ENCODE measurements around the gene ZCCHC24. TPM values are rescaled to one million over a fixed set of nuclear protein-coding genes. Genes with fewer than 3 reads are reported as not detected.

Gene ZCCHC24
- polyA plus RNA-seq, 1 of the 3 experiments (the other 2 are of a cell fraction), result 15.8 TPM

- Histone ChIP-seq H3K36me3 (replicated peaks in 1 of 2; ENCODE audit: control insufficient read depth in 1 of 2, insufficient read depth in 2 of 2, low read length in 1 of 2) (no peaks in the 10 kb centered on the region), H3K27ac (ENCODE audit: low read depth in 2 of 2, low read length in 1 of 2) (no peak overlapping the region), H3K27me3 (ENCODE audit: insufficient read depth) (no peaks in the 10 kb centered on the region), H2AFZ (ENCODE audit: low read depth) (no peak overlapping the region), H3K4me3 (ENCODE audit: low read depth in 2 of 2, low read length in 1 of 2) (no peak overlapping the region), H3K9me2 (no peaks in the 10 kb centered on the region), H3F3A (replicated peaks; ENCODE audit: insufficient read depth) (peaks cover 7% of the 10 kb centered on the region), H3K4me1 (ENCODE audit: control insufficient read depth in 1 of 2, insufficient read depth in 2 of 2, low read depth in 1 of 2, low read length in 1 of 2) (peaks cover 0 to 11% of the 10 kb centered on the region in 2 experiments; a peak in 2 of 4 replicates), H3K9ac (no peak overlapping the region), H3K4me2 (no peak overlapping the region), H4K20me1 (ENCODE audit: insufficient read depth) (no peaks in the 10 kb centered on the region), H3K9me3 (no peaks in the 10 kb centered on the region), H3K79me2 (ENCODE audit: insufficient read depth) (no peaks in the 10 kb centered on the region)
- POLR2A ChIA-PET, result no interaction called here
- DNase-seq, result no peak
- TF ChIP-seq JUND (IDR thresholded peaks at IDR 0.05), result no peak
- no peak for TF ChIP-seq GABPA (IDR thresholded peaks at IDR 0.05; ENCODE audit: low read depth)
- TF ChIP-seq EZH2phosphoT487 (IDR thresholded peaks at IDR 0.05; ENCODE audit: borderline replicate concordance, low read depth), result no peak
- no peak for TF ChIP-seq MEF2A (IDR thresholded peaks at IDR 0.05; ENCODE audit: borderline replicate concordance, low read depth)
- TF ChIP-seq NRF1 (IDR thresholded peaks at IDR 0.05; ENCODE audit: low read depth, low read length), result no peak
- CTCF ChIA-PET, result no interaction called here
- 80% methylated on average over 6 of the region's 7 CpGs for WGBS (ENCODE audit: low lambda C conversion rate)
These were observed 108.7 kb downstream of the ZCCHC24 start for GRCh38 chr10:79336739-79337138.

GRCh38 chr10:79336276-79336675 lies 109.1 kb downstream of the ZCCHC24 start:
- CTCF ChIA-PET, result no interaction called here
- WGBS (ENCODE audit: low lambda C conversion rate), result 100% methylated on average over 3 of the region's 3 CpGs
- H4K20me1 ChIP-seq (ENCODE audit: insufficient read depth), result no peaks in the 10 kb centered on the region

GRCh38 chr10:79335470-79336235 lies 109.8 kb downstream of the ZCCHC24 start:
- Histone ChIP-seq H3K9ac (no peak overlapping the region), H3K4me3 (ENCODE audit: low read depth in 2 of 2, low read length in 1 of 2) (no peak overlapping the region), H3K36me3 (replicated peaks in 1 of 2; ENCODE audit: control insufficient read depth in 1 of 2, insufficient read depth in 2 of 2, low read length in 1 of 2) (no peaks in the 10 kb centered on the region), H3K9me3 (no peaks in the 10 kb centered on the region), H3K79me2 (ENCODE audit: insufficient read depth) (no peaks in the 10 kb centered on the region), H4K20me1 (ENCODE audit: insufficient read depth) (no peaks in the 10 kb centered on the region), H3K27me3 (ENCODE audit: insufficient read depth) (no peaks in the 10 kb centered on the region), H2AFZ (ENCODE audit: low read depth) (no peak overlapping the region), H3K27ac (ENCODE audit: low read depth in 2 of 2, low read length in 1 of 2) (no peak overlapping the region; a peak in 1 of 4 replicates), H3F3A (replicated peaks; ENCODE audit: insufficient read depth) (peaks cover 7% of the 10 kb centered on the region), H3K4me1 (ENCODE audit: control insufficient read depth in 1 of 2, insufficient read depth in 2 of 2, low read depth in 1 of 2, low read length in 1 of 2) (peaks cover 0 to 9% of the 10 kb centered on the region in 2 experiments; a peak in 2 of 4 replicates), H3K4me2 (no peak overlapping the region), H3K9me2 (no peaks in the 10 kb centered on the region)
- WGBS (ENCODE audit: low lambda C conversion rate), result 86% methylated on average over 9 of the region's 13 CpGs
- no peak for DNase-seq
- TF ChIP-seq FOSL2 (IDR thresholded peaks at IDR 0.05; ENCODE audit: borderline replicate concordance, low read depth), result no peak
- no peak for TF ChIP-seq MAX (IDR thresholded peaks at IDR 0.05; ENCODE audit: low read depth)
- TF ChIP-seq NFIC (IDR thresholded peaks at IDR 0.05; ENCODE audit: borderline replicate concordance), result no peak
- no peak for TF ChIP-seq GABPA (IDR thresholded peaks at IDR 0.05; ENCODE audit: low read depth)
- no peak for TF ChIP-seq MEF2A (IDR thresholded peaks at IDR 0.05; ENCODE audit: borderline replicate concordance, low read depth)
- no peak for TF ChIP-seq SMC3 (IDR thresholded peaks at IDR 0.05; ENCODE audit: low read depth, low read length)
- no peak for TF ChIP-seq RAD21 (IDR thresholded peaks at IDR 0.05; ENCODE audit: low read length)
- TF ChIP-seq EP300 (IDR thresholded peaks at IDR 0.05; ENCODE audit: borderline replicate concordance in 1 of 2, low read depth in 1 of 2, low read length in 1 of 2), result no peak
- TF ChIP-seq YY1 (IDR thresholded peaks at IDR 0.05; ENCODE audit: low read depth), result no peak
- no peak for TF ChIP-seq JUND (IDR thresholded peaks at IDR 0.05)
- ChIA-PET POLR2A (no interaction called here), CTCF (no interaction called here)

More at GRCh38 chr10:79336276-79336675, 109.1 kb downstream of the ZCCHC24 start:
- peaks cover 0 to 11% of the 10 kb centered on the region in 2 experiments; a peak in 2 of 4 replicates for H3K4me1 ChIP-seq (ENCODE audit: control insufficient read depth in 1 of 2, insufficient read depth in 2 of 2, low read depth in 1 of 2, low read length in 1 of 2)
- no peaks in the 10 kb centered on the region for H3K27me3 ChIP-seq (ENCODE audit: insufficient read depth)
- H3K4me2 ChIP-seq, result no peak overlapping the region
- no peak overlapping the region for H3K9ac ChIP-seq
- no peaks in the 10 kb centered on the region for H3K36me3 ChIP-seq (replicated peaks in 1 of 2; ENCODE audit: control insufficient read depth in 1 of 2, insufficient read depth in 2 of 2, low read length in 1 of 2)
- POLR2A ChIA-PET, result no interaction called here
- no peak overlapping the region for H2AFZ ChIP-seq (ENCODE audit: low read depth)
- H3K9me3 ChIP-seq, result no peaks in the 10 kb centered on the region
- no peak for DNase-seq
- H3F3A ChIP-seq (replicated peaks; ENCODE audit: insufficient read depth), result peaks cover 7% of the 10 kb centered on the region
- no peak overlapping the region for H3K4me3 ChIP-seq (ENCODE audit: low read depth in 2 of 2, low read length in 1 of 2)
- no peaks in the 10 kb centered on the region for H3K9me2 ChIP-seq
- TF ChIP-seq EZH2phosphoT487 (IDR thresholded peaks at IDR 0.05; ENCODE audit: borderline replicate concordance, low read depth), result no peak
- no peaks in the 10 kb centered on the region for H3K79me2 ChIP-seq (ENCODE audit: insufficient read depth)
- H3K27ac ChIP-seq (ENCODE audit: low read depth in 2 of 2, low read length in 1 of 2), result no peak overlapping the region

Measured in SK-N-SH (cell line).